Tibial nerve (tissue), 4 donors: ENCODE measurements around the gene SPATA21.

ENCODE experiments used
- EP300 ChIP-seq, 2 donors: sonication (generic); formaldehyde crosslinking; IDR thresholded peaks; one replicate each; pipeline ENCODE4 v1.6.1; 2017; ENCODE audit warnings: antibody characterized with exemption in 2 of 2, mild to moderate bottlenecking in 1 of 2
- POLR2A ChIP-seq, 2 donors: fragments of 450-650 bp; IDR thresholded peaks; one replicate each; pipeline ENCODE4 v1.6.1; 2017; ENCODE audit warnings: antibody characterized with exemption in 2 of 2, mild to moderate bottlenecking in 2 of 2, moderate library complexity in 2 of 2
- TF ChIP-seq, protein P1 (sequence below), 5 experiments: fragments of 200-600 bp in 3 of 5; fragments of 450-650 bp in 2 of 5; sonication (generic) in 3 of 5; IDR thresholded peaks; one replicate each; pipeline ENCODE4 v1.5.1; 2016 to 2019; ENCODE audit warnings: antibody characterized with exemption in 5 of 5, mild to moderate bottlenecking in 3 of 5, moderate library complexity in 2 of 5

DNA sequence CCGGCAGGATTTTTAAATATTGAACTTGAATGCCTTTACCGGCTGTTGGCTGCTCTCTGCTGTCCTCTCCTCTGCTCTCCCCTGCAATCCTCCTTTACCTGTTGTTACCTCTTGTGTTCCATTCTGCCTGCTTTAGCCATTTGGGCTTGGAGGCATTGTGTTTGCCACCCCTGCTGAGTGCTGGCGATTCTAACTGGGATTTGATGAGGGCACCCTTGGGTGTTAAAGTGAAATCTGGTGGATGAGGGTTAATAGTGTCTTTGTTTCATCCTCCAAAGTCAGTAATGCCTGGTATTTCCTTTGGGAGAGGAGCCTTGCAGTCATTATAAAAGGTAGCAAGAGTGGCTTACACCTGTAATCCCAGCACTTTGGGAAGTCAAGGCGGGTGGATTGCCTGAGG is 60.3 kb downstream of the SPATA21 start:
- TF ChIP-seq, protein P1, sequence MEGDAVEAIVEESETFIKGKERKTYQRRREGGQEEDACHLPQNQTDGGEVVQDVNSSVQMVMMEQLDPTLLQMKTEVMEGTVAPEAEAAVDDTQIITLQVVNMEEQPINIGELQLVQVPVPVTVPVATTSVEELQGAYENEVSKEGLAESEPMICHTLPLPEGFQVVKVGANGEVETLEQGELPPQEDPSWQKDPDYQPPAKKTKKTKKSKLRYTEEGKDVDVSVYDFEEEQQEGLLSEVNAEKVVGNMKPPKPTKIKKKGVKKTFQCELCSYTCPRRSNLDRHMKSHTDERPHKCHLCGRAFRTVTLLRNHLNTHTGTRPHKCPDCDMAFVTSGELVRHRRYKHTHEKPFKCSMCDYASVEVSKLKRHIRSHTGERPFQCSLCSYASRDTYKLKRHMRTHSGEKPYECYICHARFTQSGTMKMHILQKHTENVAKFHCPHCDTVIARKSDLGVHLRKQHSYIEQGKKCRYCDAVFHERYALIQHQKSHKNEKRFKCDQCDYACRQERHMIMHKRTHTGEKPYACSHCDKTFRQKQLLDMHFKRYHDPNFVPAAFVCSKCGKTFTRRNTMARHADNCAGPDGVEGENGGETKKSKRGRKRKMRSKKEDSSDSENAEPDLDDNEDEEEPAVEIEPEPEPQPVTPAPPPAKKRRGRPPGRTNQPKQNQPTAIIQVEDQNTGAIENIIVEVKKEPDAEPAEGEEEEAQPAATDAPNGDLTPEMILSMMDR (IDR thresholded peaks at IDR 0.05), result no peak
- TF ChIP-seq EP300 (IDR thresholded peaks at IDR 0.05), result no peak
- no peak for TF ChIP-seq POLR2A (IDR thresholded peaks at IDR 0.05)
